Measurements from ENCODE around the gene ZNF750. TPM values are rescaled to one million over a fixed set of nuclear protein-coding genes. Genes with fewer than 3 reads are reported as not detected.

ZNF750 gene
- total RNA-seq, 2 donors from 2014 or later = 7.0 to 10.3 TPM

- no peaks in the 10 kb centered on the region for H3K27me3 ChIP-seq (replicated peaks; ENCODE audit: insufficient read depth)
- no peak overlapping the region for H3K27ac ChIP-seq
- intact Hi-C loops (cut with DNase I) = no loop called here
- TF ChIP-seq, protein P1, sequence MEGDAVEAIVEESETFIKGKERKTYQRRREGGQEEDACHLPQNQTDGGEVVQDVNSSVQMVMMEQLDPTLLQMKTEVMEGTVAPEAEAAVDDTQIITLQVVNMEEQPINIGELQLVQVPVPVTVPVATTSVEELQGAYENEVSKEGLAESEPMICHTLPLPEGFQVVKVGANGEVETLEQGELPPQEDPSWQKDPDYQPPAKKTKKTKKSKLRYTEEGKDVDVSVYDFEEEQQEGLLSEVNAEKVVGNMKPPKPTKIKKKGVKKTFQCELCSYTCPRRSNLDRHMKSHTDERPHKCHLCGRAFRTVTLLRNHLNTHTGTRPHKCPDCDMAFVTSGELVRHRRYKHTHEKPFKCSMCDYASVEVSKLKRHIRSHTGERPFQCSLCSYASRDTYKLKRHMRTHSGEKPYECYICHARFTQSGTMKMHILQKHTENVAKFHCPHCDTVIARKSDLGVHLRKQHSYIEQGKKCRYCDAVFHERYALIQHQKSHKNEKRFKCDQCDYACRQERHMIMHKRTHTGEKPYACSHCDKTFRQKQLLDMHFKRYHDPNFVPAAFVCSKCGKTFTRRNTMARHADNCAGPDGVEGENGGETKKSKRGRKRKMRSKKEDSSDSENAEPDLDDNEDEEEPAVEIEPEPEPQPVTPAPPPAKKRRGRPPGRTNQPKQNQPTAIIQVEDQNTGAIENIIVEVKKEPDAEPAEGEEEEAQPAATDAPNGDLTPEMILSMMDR (IDR thresholded peaks at IDR 0.05) = no peak
- TF ChIP-seq POLR2A (IDR thresholded peaks at IDR 0.05) (no peak), POLR2AphosphoS5 (IDR thresholded peaks at IDR 0.05) (no peak)
- no peak overlapping the region for H3K4me3 ChIP-seq
- no peaks in the 10 kb centered on the region for H3K9me3 ChIP-seq
- DNase-seq (ENCODE audit: low spot score) = no peak
- 85% methylated on average over 33 of the region's 33 CpGs for WGBS
- H3K36me3 ChIP-seq = no peaks in the 10 kb centered on the region
- H3K4me1 ChIP-seq (replicated peaks) = no peaks in the 10 kb centered on the region
Measured at GRCh38 chr17:82849076-82849945, 9.5 kb upstream of the ZNF750 start.

DNA sequence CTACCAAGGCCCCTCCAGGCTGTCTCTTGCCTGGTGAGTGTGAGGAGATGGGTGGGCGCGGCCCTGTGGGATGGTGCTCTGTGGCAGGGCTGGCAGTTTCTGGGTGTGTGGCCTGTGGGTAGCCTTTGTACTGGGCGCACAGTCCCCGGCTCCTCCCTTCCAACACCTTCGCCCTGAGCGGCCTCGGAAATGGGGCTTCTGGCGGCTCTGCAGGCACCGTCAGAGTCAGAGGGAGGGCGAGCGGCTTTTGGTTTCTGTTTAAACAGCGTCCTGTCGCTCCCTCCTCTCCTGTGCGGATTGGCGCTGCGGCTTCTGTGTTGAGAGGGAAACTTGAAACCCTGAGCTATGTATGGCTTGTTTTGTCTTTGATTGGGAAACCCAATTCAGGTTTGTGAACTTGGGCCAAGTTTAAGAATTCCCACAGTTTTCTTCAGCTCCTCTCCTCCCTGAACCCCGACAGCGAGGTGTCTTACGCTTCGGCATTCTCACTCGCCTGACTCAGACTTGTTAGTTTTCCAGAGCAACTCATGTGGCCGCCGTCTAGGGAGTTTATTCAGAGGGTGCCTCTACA is 8.3 kb upstream of the ZNF750 start:
- Histone ChIP-seq H3K27me3 (replicated peaks; ENCODE audit: insufficient read depth) (no peaks in the 10 kb centered on the region), H3K9me3 (no peaks in the 10 kb centered on the region), H3K4me3 (peak overlapping the region; percentile 20 to 28), H3K27ac (peak overlapping the region; percentile 78 to 90), H3K4me1 (replicated peaks) (no peaks in the 10 kb centered on the region), H3K36me3 (no peaks in the 10 kb centered on the region)
- 26% methylated on average over 23 of the region's 23 CpGs for WGBS
- peak; percentile 86 for DNase-seq (ENCODE audit: low spot score)
- TF ChIP-seq POLR2AphosphoS5 (IDR thresholded peaks at IDR 0.05) = peak; percentile 76
- TF ChIP-seq, protein P1 (IDR thresholded peaks at IDR 0.05) = no peak
- intact Hi-C loops (cut with DNase I) = no loop called here

DNA sequence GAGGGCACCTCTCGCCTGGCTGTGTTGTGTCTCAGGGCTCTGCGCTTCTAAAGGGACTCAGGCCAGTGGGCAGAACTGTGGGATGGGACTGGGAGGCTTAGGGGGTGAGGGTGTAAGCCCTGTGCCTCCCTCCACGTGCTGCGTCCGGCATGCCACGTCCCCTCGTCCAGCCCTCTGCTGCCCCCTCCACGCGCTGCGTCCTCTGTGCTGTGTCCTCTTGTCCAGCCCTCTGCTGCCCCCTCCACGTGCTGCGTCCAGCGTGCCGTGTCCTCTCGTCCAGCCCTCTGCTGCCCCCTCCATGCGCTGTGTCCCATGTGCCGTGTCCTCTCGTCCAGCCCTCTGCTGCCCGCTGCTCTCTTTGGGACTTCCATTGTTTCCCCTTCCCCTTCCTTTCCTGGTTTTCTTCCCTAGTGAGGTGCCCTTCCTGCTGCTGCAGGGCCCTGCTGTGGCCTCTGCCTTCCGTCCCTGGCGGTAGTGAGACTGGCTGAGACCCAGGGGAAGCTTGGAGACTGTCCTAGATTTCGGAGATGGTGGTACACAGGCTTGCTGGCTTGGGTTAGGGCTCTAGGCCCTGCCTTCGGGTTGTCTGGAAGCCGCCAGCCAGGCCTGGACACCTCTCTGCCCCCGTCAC is 6.4 kb upstream of the ZNF750 start:
- Histone ChIP-seq H3K4me3 (no peak overlapping the region), H3K27ac (no peak overlapping the region), H3K27me3 (replicated peaks; ENCODE audit: insufficient read depth) (no peaks in the 10 kb centered on the region), H3K36me3 (no peaks in the 10 kb centered on the region), H3K9me3 (no peaks in the 10 kb centered on the region), H3K4me1 (replicated peaks) (no peaks in the 10 kb centered on the region)
- TF ChIP-seq, protein P1 (IDR thresholded peaks at IDR 0.05) = no peak
- 71% methylated on average over 20 of the region's 25 CpGs for WGBS
- no peak for DNase-seq (ENCODE audit: low spot score)
- intact Hi-C loops (cut with DNase I) = no loop called here

DNA sequence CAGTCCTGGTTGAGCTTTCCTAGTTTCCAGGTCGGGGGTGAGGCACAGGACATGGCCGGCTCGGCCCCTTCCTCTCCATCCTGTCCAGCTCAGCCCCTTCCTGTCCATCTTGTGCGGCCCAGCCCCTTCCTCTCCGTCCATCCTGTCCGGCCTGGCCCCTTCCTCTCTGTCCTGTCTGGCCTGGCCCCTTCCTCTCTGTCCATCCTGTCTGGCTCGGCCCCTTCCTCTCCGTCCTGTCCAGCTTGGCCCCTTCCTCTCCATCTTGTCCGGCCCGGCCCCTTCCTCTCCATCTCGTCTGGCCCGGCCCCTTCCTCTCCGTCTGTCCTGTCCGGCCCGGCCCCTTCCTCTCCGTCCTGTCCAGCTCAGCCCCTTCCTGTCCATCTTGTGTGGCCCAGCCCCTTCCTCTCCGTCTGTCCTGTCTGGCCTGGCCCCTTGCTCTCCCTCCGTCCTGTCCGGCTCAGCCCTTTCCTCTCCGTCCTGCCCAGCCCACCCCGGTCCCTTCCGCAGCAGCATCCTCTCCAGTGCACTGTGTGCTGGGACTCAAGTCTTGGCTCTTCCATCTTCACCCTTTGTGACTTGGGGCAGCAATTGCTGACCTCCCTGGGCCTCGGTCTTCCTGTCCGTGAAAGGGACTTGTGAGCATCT is 5.5 kb upstream of the ZNF750 start:
- H3K4me3 ChIP-seq = no peak overlapping the region
- intact Hi-C loops (cut with DNase I) = no loop called here
- WGBS = 83% methylated on average over 24 of the region's 24 CpGs

More for the DNA sequence above, 5.5 kb upstream of the ZNF750 start:
- no peak for DNase-seq (ENCODE audit: low spot score)
- no peaks in the 10 kb centered on the region for H3K27me3 ChIP-seq (replicated peaks; ENCODE audit: insufficient read depth)
- no peak overlapping the region for H3K27ac ChIP-seq
- H3K4me1 ChIP-seq (replicated peaks) = no peaks in the 10 kb centered on the region
- TF ChIP-seq, protein P1 (IDR thresholded peaks at IDR 0.05) = no peak
- TF ChIP-seq POLR2A (IDR thresholded peaks at IDR 0.05) (no peak), POLR2AphosphoS5 (IDR thresholded peaks at IDR 0.05) (no peak)
- H3K36me3 ChIP-seq = no peaks in the 10 kb centered on the region
- no peaks in the 10 kb centered on the region for H3K9me3 ChIP-seq
